GM12872 (cell line): ENCODE results near the gene GNG3.

Source experiments
- TF ChIP-seq, protein P1 (sequence below): IDR thresholded peaks from 3 replicates; pipeline ENCODE4 v1.5.1; 2011; ENCODE audit warnings: low read depth, mild to moderate bottlenecking, low read length, moderate library complexity; ENCODE audit not compliant: insufficient read depth

GNG3 gene

GRCh38 chr11:62752177-62752785 is 44.8 kb downstream of the GNG3 start:
- TF ChIP-seq, protein P1, sequence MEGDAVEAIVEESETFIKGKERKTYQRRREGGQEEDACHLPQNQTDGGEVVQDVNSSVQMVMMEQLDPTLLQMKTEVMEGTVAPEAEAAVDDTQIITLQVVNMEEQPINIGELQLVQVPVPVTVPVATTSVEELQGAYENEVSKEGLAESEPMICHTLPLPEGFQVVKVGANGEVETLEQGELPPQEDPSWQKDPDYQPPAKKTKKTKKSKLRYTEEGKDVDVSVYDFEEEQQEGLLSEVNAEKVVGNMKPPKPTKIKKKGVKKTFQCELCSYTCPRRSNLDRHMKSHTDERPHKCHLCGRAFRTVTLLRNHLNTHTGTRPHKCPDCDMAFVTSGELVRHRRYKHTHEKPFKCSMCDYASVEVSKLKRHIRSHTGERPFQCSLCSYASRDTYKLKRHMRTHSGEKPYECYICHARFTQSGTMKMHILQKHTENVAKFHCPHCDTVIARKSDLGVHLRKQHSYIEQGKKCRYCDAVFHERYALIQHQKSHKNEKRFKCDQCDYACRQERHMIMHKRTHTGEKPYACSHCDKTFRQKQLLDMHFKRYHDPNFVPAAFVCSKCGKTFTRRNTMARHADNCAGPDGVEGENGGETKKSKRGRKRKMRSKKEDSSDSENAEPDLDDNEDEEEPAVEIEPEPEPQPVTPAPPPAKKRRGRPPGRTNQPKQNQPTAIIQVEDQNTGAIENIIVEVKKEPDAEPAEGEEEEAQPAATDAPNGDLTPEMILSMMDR, result no peak

GRCh38 chr11:62752994-62753735 is 45.7 kb downstream of the GNG3 start:
- TF ChIP-seq, protein P1, result no peak

DNA sequence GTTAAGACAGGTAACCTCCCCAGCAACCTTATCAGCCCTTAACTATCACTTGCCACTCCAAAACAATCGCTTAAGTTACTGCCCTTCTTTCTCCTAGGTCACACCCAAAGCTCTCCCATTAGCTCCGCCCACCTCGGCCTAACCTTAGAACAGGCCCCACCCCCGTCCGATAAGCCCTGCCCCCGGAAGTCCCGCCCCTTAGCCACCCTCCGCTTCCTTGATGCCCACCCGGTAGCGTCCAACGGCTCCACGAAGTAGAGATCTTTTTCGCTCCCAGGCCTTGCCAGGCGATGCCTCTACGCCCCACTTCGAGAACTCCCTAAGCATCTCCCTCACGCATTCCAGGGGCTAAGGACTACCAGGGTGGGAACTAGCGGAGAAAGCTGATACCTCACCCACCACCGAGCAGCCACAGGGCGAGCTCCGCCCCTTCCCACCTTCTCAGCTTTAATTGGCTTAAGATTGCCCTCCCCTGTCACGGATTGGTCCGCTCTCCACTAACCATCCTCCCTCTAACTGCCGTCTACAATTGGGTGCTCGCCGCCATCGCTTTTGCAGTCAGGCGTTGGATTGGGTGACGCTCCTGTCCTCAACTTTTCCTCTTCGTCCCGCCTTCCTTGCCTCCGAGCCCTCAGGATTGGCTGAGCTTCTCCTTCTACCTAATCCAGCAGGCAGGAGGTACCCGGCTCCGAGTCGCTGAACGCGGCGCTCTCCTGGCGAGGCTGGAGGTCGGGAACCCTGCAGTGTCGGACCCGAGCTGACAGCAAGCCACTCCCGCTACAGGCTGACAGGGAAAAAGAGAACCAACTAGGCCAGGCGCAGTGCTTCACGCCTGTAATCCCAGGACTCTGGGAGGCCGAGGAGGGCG is 46.5 kb downstream of the GNG3 start, which contains the start of gene ZBTB3:
ZBTB3 (minus strand) TSS at position 425 of the 868 bp plus-strand sequence. CDS start 496 bp downstream, outside the sequence.
- TF ChIP-seq, protein P1, result no peak

DNA sequence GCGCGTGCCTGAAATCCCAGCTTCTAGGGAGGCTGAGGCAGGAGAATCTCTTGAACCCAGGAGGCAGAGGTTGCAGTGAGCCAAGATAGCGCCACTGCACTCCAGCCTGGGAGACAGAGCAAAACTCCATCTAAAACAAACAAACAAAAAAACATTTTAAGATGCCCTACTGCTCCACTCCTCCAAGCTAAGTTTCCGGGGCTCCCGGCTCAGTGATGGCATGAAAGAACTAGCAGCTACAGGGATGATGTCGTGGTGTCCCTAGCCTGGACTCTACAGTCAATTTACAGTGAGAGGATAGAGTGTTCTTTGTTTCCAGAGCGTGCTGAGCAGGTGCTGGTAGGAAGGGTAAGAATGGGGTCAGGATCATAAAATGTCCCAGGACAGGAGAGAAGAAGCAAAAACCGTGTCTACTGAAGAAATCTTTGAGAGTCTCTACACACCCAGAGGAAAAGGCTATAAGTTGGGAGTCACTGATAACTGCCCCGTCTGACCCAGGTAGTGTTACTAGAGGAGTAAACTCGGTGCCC is 47.7 kb downstream of the GNG3 start:
- TF ChIP-seq, protein P1, result no peak

DNA sequence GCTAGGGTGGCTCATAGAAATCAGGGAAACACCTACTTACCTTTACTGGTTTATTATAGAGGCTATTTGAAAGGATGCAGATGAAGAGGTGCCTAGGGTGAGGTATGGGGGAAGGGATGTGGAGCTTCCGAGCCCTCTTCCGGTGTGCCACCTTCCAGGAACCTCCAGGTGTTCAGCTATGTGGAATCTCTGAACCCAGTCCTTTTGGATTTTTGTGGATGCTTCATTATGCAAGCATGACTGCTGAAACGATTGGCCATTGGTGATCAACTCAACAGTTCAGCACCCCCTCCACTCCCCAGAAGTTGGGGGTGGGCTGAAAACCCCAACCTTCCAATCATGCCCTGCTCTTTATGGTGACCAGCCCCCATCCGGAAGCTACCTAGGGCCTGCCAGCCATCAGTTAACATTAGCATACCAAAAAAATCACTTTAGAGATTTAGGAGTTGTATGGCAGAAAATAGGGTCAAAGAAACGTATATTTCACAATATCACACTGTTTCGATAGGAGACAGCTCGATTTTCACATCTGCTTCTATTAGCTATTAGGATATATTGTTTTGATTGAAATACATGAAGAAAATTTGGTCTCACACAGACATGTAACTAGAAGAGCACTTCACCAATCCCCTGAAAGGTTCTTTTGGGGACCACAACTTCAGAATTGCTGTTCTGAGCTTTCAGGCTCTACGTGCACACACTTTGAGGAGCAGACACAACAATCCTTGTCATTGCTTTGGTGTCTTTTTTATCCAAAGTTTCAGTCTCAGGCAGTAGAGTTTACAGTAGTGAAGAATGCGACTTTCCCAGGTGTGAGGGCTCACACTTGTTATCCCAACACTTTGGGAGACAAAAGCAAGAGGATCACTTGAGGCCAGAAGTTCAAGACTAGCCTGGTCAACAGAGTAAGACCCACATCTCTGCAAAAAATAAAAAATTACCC is 50.6 kb downstream of the GNG3 start:
- TF ChIP-seq, protein P1, result no peak
